NCI-H82 (cell line): ENCODE data around the gene AEN.

Source experiments
- DNase-seq: peaks from one replicate; lab custom pipeline; 2025; lab: John Stamatoyannopoulos, UW

The AEN gene, protein sequence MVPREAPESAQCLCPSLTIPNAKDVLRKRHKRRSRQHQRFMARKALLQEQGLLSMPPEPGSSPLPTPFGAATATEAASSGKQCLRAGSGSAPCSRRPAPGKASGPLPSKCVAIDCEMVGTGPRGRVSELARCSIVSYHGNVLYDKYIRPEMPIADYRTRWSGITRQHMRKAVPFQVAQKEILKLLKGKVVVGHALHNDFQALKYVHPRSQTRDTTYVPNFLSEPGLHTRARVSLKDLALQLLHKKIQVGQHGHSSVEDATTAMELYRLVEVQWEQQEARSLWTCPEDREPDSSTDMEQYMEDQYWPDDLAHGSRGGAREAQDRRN

DNA sequence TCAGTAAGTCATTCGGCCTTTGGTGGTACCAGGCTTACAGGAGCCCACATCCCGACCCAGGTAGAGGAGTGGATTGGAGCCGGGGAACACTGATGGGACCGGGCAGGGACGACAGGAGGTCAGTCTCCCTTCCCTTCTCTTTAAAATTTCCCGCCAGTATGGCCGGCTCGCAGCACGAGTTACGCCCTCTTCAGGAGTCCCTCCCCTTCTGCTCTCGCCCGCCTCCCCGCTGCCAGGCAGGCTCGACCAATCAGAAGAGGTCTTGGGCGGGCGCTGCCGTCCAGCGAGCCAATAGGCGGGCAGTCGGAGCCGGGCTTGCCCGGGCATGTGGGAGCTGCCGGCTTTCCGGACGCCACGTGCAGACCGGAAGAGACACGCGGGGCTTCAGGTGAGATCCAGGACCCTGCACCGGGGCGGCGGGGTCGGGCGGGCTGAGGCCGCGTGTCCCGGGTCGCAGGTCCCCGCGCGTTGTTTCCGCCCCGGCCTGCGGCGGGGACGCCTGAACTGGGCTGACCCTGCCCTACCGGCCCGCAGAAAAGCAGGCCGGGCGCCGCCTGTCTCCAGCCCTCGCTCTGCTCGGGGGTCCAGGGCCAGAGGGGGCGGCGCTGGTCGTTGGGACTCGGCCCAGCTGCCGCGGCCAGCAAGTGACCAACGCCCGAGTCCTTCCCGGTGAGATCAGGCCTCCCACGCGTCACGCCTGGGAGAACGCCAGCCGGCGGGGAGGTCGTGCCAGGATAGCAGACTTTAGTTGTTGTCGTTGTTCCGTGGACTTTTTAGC is at the start of gene AEN:
TSS of gene AEN (plus strand) at position 346 of the 778 bp plus-strand sequence. CDS start 4,870 bp downstream, outside the sequence.
- peak; percentile 98 for DNase-seq

DNA sequence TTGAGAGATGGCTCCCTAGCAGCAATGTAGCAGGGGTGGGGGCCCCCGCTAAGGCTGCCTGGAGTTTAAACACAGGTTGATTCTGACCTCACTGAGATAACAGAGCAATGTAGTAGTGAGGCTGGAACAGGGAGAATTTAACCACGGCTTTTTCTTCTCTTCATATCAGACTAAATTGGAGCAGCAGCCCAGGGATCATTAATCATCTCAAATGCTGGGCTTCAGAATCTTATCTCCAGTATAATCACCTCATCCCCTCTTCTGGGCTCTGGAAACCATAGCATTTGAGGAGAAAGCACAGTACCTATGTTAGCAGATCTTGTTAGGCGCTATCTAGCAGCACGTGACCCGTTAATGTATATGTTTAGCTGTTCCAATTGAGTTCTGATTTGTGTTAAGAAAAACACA is 49.3 kb upstream of the AEN start:
- DNase-seq: peak; percentile 89

DNA sequence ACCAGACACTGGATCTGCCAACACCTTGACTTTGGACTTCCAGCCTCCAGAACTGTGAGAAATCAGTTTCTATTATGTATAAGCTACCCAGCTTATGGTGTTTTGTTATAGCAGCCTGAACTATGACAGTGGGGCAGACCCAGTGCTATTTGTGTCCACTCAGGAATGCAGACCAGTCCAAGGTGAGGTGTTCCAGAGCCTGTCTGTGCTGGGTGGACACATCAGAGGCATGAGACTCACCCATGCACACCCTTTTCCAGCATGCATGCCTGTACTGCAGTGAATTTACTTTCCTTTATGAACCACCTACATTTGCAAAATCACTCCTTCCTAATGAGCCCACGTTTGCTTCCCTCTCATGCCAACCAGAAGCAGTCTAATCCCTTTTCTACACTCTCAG is 47.1 kb upstream of the AEN start:
- no peak for DNase-seq

DNA sequence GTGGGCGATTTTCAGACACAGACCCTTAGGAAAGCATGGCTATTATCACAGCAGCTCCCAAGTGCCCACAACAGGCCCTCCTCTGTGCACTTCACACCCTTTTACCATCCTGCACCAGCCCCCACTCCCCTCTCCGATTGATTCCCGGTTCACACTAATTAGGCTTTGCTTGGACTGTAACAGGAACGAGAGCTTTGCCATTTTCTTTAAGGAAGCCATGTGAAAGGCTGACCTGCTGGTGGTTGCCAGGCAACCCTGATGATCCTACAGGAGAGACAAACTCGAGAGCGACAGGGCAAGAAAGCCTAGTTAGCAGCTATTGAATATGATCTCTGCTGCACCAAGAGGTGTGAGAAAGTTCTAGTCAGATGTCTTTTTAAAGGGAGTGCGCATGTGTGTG is 46.5 kb upstream of the AEN start:
- DNase-seq: peak; percentile 55

DNA sequence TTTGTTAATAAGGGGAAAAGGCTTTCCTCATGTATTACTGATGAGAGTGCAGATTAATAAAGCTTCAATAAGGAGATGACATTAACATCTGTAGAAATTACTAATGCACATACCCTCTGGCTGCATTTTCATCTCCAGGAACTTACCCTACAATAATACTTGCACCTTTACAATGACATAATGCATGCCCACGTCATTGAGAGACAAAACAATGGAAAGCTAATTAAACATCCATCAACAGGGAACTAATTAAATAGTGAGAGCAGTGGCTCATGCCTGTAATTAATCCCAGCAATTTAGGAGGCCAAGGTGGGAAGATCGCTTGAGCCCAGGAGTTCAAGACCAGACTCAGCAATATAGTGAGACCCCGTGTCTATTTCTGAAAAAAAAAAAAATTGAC is 41.8 kb upstream of the AEN start:
- DNase-seq: peak; percentile 25

DNA sequence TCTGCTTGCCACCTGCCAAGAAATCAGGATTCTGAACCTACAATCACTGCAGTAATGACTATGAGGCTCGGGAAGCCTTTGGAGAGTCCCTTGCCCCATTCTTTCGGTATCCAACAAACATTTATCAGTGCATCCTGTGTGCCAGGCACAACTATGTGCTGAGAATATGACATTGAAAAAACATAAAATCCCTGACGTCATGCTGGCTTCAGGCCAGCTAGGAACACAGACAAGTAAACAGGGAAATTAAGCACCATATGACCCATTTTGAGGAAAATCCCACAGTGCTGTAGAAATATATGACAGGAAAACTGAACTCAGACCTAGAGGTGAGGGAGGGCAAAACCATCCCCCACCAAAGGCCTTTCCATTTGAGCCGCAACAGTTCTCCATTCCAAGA is 40.6 kb upstream of the AEN start:
- peak; percentile 13 for DNase-seq

DNA sequence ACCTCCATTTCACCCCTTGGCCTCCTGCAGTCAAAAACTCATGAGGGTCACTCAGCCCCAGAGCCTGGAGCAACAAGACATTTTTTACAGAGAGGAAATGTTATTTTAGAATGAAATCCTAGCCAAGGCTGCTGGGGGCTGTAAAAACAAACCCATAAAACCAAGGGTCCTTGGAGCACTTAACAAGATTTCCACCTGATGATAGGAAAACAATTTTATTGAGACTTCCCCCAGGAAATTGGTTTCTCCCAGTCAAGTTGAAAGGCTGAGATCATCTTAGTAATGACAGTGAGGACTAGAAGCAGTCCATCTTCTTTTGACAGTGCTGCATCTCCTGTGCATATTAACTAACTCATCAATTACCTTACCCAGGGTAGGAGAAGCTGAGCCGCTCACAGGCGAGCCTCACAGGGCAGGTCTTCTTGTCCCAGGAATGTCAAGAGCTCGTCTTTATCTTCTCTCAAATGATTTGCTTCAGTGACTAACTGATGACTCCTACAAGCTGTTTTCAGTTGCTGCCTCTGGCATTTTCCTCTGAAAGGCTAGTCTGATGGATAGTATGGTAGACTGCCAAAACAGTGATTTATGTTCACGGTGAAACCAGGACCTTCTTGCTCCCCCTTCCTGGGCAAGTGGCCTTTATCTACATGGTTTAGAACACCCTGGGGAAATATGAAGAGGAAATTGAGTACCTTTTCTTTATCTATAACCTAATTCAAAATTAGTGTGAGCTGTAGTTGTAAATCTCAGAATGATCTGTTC is 34.6 kb upstream of the AEN start:
- no peak for DNase-seq

DNA sequence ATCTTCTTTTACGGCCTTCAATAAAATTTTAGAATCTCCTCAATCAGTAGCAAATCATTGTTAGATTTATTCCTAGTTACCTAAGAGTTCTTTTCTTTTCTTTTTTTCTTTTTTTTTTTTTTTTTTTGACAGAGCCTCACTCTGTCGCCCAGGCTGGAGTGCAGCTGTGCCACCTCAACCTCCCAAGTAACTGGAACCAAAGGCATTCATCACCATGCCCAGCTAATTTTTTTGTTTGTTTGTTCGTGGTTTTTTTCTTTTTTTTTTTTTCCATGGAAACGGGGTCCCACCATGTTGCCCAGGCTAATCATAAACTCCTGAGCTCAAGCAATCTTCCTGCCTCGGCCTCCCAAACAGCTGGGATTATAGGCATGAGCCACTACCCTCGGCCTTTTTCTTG is 30.4 kb upstream of the AEN start:
- no peak for DNase-seq

DNA sequence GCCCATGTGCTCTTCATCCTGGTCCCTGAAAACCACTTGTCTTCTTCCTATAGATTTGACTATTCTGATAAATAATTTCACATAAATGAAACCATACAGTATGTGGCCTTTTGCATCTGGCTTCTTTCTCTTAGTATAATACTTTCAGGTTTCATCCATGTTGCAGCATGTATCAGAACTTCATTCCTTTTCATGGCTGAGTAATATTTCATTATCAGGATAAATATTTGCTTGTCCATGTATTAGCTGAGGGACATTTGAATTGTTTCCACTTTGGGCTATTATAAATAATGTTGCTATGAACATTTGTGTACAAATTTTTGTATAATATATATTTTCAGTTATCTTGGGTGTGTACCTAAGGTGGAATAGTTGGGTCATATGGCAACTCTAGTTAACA is 29.8 kb upstream of the AEN start:
- no peak for DNase-seq

DNA sequence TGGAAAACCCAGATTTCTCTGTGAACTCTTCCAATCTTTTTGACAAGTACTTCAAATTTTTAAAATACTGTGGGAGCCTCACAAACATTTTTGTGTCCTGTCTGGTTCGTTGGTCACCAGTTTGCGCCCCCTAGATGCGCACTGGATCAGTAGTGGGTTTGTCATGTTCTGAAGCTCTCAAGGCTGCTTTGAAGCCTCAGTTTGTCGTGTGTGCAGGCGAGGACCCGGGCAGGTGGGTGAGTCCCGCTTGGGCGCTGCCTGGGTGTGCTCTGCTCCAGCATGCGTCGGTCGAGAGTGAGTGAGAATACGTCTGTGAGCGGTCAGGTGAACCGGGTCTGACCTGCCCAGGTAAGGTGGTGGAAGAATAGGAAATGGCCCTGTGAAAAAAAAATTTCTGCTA is 17.3 kb upstream of the AEN start:
- DNase-seq: peak; percentile 61

DNA sequence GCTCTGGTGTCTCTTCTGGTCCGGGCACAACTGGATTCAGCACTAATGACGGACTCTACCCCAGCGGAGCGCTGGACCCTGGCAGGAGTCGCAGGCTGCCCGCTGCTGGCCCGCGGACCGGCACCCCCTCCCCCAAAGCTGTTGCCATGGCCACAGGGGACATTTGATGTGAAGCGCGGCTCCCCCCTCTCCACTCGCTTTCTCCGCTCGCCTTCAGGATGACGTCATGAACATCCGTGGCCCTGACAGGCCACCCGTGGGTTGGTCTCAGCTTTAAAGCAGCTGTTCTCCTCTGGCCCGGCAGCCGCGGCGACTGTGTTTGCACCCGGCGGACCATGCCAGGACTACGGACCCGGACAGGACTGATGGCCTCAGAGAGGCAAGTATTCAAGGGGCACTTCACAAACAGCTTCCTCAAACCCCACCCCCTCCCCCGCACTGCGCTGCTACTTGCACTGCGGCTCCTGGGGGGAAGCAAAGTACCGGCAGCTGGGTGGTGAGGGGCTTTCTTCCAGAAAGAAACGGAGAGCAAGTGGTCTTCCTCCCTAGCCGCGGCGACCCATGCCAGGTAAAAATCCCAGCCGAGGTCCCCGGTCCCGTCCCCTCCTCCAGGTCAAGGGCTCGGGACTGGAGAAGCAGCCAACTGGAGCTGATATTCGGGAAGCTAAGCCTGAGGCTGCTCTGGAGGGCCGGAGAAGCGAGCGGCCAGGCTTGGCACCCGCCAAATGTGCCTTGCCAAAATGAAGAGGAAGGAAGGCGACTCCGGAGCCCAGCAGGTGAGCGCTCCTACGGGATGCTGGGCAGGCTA is 16.6 kb upstream of the AEN start:
- peak; percentile 82 for DNase-seq

DNA sequence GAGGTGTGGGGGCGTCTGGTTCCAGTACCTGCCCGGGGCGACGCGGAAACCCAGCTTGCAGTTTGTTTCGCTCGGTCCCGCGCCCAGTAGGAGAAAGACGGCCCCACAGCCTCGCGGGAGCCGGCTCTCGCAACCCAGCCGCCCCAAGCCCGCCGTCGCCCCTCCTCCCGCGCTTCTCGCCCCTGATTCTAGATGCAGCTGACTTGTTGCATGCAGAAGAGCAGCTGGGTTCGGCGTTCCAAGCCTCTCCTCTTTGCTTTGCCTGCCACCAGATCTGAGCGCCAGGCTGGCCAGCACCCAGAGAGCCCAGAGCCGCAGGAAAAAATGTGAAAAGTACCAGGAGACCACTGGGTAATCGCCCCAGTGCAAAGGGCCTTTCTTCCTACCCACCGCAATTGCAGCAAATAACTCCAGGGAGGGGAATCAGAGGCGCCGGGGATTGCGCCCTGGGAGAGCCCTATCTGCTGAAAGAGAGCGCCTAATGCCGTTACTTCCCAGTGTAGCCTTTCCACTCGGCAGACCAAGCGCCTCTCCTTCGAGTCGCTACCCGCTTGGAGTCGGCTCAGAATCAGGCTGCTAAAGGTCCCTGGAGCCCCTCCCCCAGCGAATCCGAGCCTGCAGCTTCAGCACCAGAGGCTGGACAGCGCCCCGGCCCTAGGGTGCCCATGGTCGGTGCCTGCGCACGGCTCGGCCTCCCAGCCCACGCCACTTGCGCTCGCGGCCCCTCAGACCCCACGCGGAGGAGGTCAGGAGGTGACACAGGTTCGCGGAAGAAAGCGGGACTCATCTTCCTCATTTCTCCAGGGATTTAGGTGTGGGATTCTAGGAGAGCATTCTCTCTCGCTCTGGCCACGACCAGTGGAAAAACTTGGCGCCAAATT is 15.7 kb upstream of the AEN start:
- DNase-seq: peak; percentile 84

DNA sequence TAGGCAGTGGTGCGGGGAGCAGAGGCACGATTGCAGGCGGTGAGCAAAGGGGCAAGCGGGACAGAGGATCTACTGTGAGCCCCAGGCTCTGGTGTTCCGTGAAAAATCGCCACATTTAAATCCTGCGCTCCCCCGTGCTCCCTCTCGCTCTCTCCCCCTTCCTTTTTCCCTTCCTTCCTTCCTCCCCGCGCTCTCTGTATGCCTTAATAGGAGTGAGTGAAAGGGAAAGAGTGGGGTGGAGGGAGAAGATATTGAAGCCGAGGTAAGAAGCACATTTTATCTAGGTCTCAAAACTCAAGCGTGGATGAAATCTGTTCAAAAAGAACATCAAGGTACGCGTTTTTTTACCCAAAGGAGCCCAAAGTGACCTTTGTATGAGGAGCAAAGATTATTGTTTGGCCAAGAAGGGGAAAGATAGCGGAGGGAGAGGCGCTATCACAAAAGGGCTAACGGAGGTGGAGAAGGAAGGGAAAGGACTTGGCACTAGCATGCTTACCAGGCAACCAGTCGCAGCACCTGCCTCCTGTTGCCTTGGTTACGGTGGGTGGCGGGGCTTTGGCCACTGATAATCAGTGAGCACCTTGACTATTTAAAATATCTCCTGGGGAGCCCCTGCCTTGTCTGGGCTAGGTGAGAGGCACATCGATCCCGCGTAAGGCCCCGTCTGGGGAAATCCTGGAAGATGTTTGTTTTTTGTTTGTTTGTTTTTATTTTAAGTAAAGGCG is 14.9 kb upstream of the AEN start:
- DNase-seq: peak; percentile 40

DNA sequence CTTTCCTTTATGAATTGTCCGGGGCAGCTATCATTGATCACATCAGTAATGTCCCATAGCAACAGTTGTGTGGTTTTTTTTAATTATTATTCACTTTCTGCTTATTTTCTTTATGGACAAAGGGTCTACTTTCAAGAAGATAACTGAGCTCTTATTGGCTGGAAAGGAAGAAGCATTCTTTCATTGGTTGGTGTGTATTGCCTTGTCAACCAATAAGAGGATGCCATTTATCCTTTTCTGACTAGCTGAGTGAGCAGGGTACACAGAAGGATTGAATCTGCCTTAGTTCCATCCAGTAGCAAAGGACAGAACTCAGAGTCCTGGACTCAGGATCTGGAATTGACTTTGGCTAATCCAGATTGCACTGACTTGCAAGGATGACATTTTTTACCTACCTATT is 13.2 kb upstream of the AEN start:
- peak; percentile 27 for DNase-seq

DNA sequence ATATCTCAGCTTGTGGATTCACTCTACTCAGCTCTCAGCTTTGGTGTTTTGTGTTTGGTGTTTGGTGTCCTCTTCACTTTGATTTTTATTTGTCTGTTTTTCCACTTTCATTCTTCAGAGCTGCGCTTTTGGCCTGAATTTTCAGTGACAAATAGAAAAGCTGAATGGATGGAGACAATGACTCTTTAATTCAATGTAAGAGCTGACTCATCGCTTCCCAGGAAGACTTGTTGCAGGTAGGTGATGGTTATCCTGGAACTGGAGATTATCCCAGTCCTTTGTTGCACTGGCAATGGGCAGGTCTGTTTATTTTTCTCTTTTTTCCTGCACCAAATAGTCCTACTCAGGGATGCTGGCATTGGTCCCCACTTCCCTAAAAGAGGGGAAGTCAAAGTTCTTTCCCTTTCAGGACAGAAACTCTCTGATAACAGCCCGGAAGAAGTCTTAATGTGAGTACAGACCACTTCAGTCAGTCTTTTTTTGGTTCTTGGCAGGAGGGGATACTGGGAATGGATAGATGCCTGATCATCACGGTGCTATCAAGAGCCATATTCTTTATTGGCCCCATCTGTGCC is 12.4 kb upstream of the AEN start:
- DNase-seq: no peak

DNA sequence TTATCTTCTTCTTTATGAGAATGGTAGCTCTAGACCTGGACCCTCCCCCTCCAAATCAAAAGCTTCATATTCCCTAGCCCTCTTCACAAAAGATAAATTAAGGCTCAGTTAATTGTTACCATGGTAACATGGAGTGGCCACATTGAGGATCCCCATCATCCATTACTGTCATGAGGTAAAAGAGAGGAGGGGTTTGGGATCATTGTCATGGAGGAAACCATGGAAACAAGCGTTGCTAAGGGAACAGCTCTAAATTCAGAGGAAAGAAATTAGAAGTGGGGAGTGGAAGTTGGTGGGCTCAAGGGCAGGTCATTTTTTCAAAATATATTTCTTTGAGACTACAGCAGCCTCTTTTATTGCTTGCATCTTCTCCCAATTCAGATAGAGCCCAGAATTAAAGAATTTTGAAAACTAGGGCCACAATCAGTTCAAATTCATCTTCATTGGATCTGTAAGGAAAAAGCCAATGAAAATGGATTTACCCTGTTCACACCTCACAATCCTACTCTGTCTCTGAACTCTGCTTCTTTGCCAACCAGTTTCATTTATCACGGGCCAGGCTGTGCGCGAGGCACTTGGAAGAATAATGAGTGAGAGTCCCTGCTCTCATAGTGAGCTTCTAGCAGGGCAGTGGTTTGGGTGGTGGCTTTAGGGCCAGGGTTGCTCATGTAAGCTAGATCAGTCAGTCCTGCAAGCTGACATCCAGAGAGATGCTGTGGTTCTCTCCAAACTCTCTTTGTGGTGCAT is 11.6 kb upstream of the AEN start:
- DNase-seq: peak; percentile 32

DNA sequence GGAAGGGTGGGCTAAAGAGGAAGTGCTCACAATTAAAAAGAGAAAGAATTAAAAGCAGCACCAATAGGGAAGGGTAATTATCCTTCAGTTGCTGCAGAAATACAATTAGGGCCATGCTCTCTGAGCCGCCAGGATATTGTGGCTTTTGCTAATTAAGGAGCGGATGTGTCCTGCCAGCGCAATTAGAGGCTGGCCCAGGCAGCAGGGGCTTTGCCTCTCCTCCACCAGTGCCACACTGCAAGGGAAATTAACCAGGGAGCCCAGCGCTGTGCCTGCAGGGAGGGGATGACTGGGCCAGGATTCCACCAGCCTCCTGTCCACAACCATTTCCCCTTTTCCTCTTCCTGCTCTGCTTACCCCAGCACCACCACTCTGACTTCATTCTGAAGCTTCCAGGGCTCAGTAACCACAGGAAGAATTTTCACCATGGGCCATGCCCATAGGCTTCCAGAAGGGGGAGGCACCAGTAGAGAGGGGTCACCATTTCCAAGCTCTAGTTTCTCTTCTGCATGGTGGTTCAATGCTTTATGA is 10.4 kb upstream of the AEN start:
- peak; percentile 76 for DNase-seq

DNA sequence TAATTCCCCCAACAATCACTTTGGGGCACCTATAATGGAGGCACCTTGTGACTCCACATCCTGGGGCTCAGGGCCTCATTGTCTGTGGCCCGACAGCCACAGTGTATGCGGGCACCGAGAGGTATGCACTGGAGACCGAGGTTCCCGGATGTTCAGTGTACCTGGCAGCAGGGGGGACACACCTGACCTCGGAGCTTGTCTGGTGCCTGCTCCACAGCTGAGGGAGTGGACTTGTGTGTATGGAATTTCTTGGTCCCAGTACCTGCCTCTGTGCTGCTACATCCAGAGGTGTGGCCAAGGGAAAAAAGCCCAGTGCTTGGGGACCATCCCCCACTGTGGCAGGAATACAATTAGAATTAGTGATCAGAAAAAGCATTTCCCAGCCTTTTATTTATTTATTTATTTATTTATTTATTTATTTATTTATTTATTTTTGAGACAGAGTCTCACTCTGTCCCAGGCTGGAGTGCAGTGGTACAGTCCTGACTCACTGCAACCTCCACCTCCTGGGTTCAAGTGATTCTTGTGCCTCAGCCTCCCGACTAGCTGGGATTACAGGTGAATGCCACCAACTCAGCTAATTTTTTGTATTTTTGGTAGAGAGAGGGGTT is 8.8 kb upstream of the AEN start:
- DNase-seq: no peak
